Cardiac muscle cell (in vitro differentiated cells and primary cell): ENCODE results near the gene DENND4C. TPM values are rescaled to one million over a fixed set of nuclear protein-coding genes. Genes with fewer than 3 reads are reported as not detected.

Source experiments
- DNase-seq, 2 donors: peaks; one replicate each; pipeline versions ENCODE4 v3.0.0 to v3.0.0-alpha.2; 2010 to 2017; ENCODE audit warnings: low read depth in 1 of 2, low spot score in 1 of 2
- H3K27ac ChIP-seq: fragments of 200-600 bp; sonication (generic); 2 replicates; pipeline ENCODE4 v1.5.1; 2016
- H3K27me3 ChIP-seq: fragments of 200-600 bp; sonication (generic); 2 replicates; pipeline ENCODE4 v1.6.0; 2016; ENCODE audit warnings: control low read depth
- H3K36me3 ChIP-seq: fragments of 200-600 bp; sonication (generic); 2 replicates; pipeline ENCODE4 v1.5.1; 2016; ENCODE audit warnings: control low read depth
- H3K4me1 ChIP-seq: fragments of 200-600 bp; sonication (generic); 2 replicates; pipeline ENCODE4 v1.8.1; 2017; ENCODE audit warnings: low read depth, mild to moderate bottlenecking, mixed run types
- H3K4me3 ChIP-seq: fragments of 200-600 bp; sonication (generic); 2 replicates; pipeline ENCODE4 v1.5.1; 2016; ENCODE audit warnings: mild to moderate bottlenecking
- H3K9me3 ChIP-seq: fragments of 200-600 bp; sonication (generic); 2 replicates; pipeline ENCODE4 v1.5.1; 2017; ENCODE audit warnings: low read depth, mild to moderate bottlenecking, control low read depth
- CTCF ChIP-seq: IDR thresholded peaks from 2 replicates; pipeline ENCODE4 v1.5.1; 2012; ENCODE audit warnings: low read depth, mild to moderate bottlenecking, low read length
- polyA plus RNA-seq: library from polyadenylated mRNA; unstranded; fragments of >200 nt; fragmentation: Nextera tagmentation; extraction: Ambion mirVana; gene quantifications from 2 replicates; pipeline ENCODE4 v1.2.1, GENCODE V29; 2016
- total RNA-seq: library from RNA; depleted of rRNA; stranded (reverse); fragments of >200 nt; gene quantifications from 2 replicates; pipeline ENCODE4 v1.2.3, GENCODE V29; 2016

Gene DENND4C
- total and polyA plus RNA-seq, 2 experiments from 2014 or later, result 19.3 to 51.0 TPM

DNA sequence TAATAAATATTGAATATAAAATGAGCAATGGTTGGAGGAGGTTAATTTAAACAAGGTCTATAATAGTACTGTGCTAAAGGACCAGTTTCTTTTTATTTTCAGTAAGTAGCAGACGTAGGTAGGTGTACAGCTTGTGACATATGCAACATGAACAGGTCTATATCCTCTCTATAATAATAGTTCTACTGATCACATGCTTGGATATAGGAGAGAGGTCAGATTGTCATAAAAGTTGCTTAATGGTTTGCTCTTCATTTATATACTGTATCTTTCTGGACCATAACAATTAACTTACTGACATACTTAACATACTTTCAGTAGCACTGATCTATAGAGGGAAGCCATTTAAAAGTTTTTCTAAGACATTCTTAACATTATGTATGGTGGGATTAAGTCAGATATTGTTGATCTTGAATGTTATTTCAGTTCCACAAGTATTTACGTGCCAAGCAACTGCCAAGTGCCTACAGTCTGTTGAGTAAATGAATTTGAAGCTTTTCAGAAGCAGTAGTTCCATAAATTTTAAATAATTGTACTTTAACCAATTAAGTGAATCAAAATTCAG lies 68.0 kb downstream of the DENND4C start:
- Histone ChIP-seq H3K27me3 (no peaks in the 10 kb centered on the region), H3K4me1 (peaks cover 9% of the 10 kb centered on the region), H3K9me3 (no peaks in the 10 kb centered on the region), H3K4me3 (no peak overlapping the region), H3K27ac (no peak overlapping the region), H3K36me3 (peaks cover 35% of the 10 kb centered on the region)
- no peak for TF ChIP-seq CTCF
- DNase-seq, result no peak

GRCh38 chr9:19303216-19303615 lies 72.7 kb downstream of the DENND4C start:
- TF ChIP-seq CTCF, result no peak
- H3K27ac ChIP-seq, result no peak overlapping the region
- H3K27me3 ChIP-seq, result no peaks in the 10 kb centered on the region
- no peaks in the 10 kb centered on the region for H3K4me1 ChIP-seq
- H3K4me3 ChIP-seq, result no peak overlapping the region
- DNase-seq, result no peak
- H3K9me3 ChIP-seq, result no peaks in the 10 kb centered on the region
- H3K36me3 ChIP-seq, result peaks cover 46% of the 10 kb centered on the region

- no peak for DNase-seq
- H3K4me3 ChIP-seq, result no peak overlapping the region
- H3K4me1 ChIP-seq, result no peaks in the 10 kb centered on the region
- no peak overlapping the region for H3K27ac ChIP-seq
- TF ChIP-seq CTCF, result no peak
- peaks cover 24% of the 10 kb centered on the region for H3K36me3 ChIP-seq
- no peaks in the 10 kb centered on the region for H3K9me3 ChIP-seq
- no peaks in the 10 kb centered on the region for H3K27me3 ChIP-seq
These were observed 76.1 kb downstream of the DENND4C start for GRCh38 chr9:19306568-19306967.

DNA sequence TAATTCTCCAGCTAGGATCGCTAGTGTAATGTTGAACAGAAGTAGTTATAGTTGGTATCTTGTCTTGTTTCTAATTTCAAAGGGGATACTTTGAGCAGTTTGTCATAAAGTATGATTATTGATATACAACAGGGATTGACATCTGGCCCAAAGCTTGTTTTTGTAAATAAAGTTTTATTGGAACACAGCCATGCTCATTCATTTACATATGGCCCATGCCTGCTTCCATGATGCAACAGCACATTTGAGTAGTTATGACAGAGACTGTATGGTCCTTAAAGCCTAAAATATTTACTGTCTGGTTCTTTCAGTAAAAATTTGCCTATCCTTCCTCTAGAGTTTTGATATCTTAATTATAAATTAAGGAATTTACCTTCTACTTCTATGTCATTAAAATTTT lies 79.8 kb downstream of the DENND4C start:
- no peaks in the 10 kb centered on the region for H3K27me3 ChIP-seq
- no peak for TF ChIP-seq CTCF
- no peak for DNase-seq
- no peaks in the 10 kb centered on the region for H3K4me1 ChIP-seq
- H3K9me3 ChIP-seq, result no peaks in the 10 kb centered on the region
- H3K27ac ChIP-seq, result no peak overlapping the region
- peaks cover 12% of the 10 kb centered on the region for H3K36me3 ChIP-seq
- no peak overlapping the region for H3K4me3 ChIP-seq

- TF ChIP-seq CTCF, result no peak
- H3K36me3 ChIP-seq, result peaks cover 15% of the 10 kb centered on the region
- no peaks in the 10 kb centered on the region for H3K4me1 ChIP-seq
- H3K27me3 ChIP-seq, result no peaks in the 10 kb centered on the region
- H3K4me3 ChIP-seq, result no peak overlapping the region
- no peak for DNase-seq
- H3K27ac ChIP-seq, result no peak overlapping the region
- no peaks in the 10 kb centered on the region for H3K9me3 ChIP-seq
These were observed 83.1 kb downstream of the DENND4C start for GRCh38 chr9:19313573-19313972.
